Measurements from ENCODE around the gene CDH13. TPM values are rescaled to one million over a fixed set of nuclear protein-coding genes. Genes with fewer than 3 reads are reported as not detected.

The CDH13 gene
- total RNA-seq, 1 experiment from 2014 or later = 49.3 TPM

DNA sequence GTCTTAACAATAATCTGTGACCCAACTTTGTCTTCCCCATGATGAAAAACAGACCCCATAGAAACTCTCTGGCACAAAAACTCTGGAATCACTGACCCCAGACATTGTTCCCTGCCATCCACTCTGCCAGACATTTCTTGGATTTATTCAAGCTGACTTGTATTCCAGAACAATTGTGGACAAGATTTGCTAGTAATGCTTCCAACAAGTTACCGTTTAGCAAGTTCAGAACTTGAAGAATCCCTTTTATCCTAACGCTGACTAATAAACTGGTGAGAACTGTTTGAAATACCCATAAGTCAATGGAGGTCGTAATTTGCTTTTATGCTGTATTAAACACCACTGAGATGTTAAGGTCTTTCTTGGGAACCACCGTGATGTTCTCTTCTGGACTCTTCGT is 1191.5 kb downstream of the CDH13 start:
- Mint-ChIP-seq H3K27me3 (ENCODE audit: insufficient read depth, unreplicated experiment) (no peaks in the 10 kb centered on the region), H3K4me1 (ENCODE audit: insufficient read depth, unreplicated experiment) (no peaks in the 10 kb centered on the region), H3K4me3 (ENCODE audit: unreplicated experiment) (no peak overlapping the region), H3K36me3 (ENCODE audit: insufficient read depth, unreplicated experiment) (peaks cover 14% of the 10 kb centered on the region), H3K27ac (ENCODE audit: low read depth, unreplicated experiment) (no peak overlapping the region), H3K9me3 (ENCODE audit: unreplicated experiment) (no peaks in the 10 kb centered on the region)
- ChIA-PET CTCF (no interaction called here), POLR2A (no interaction called here)
- intact Hi-C loops (cut with micrococcal nuclease) = no loop called here
- no peak for DNase-seq (ENCODE audit: unreplicated experiment)
- TF ChIP-seq, protein P1, sequence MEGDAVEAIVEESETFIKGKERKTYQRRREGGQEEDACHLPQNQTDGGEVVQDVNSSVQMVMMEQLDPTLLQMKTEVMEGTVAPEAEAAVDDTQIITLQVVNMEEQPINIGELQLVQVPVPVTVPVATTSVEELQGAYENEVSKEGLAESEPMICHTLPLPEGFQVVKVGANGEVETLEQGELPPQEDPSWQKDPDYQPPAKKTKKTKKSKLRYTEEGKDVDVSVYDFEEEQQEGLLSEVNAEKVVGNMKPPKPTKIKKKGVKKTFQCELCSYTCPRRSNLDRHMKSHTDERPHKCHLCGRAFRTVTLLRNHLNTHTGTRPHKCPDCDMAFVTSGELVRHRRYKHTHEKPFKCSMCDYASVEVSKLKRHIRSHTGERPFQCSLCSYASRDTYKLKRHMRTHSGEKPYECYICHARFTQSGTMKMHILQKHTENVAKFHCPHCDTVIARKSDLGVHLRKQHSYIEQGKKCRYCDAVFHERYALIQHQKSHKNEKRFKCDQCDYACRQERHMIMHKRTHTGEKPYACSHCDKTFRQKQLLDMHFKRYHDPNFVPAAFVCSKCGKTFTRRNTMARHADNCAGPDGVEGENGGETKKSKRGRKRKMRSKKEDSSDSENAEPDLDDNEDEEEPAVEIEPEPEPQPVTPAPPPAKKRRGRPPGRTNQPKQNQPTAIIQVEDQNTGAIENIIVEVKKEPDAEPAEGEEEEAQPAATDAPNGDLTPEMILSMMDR (IDR thresholded peaks at IDR 0.05; ENCODE audit: unreplicated experiment) = no peak
- BruUV-seq (replicated peaks) = no TSS peak

- no peak overlapping the region for H3K27ac Mint-ChIP-seq (ENCODE audit: low read depth, unreplicated experiment)
- peaks cover 6% of the 10 kb centered on the region for H3K36me3 Mint-ChIP-seq (ENCODE audit: insufficient read depth, unreplicated experiment)
- CTCF ChIA-PET = no interaction called here
- TF ChIP-seq, protein P1 (IDR thresholded peaks at IDR 0.05; ENCODE audit: unreplicated experiment) = no peak
- no peak for DNase-seq (ENCODE audit: unreplicated experiment)
- no TSS peak for BruUV-seq (replicated peaks)
- no peaks in the 10 kb centered on the region for H3K27me3 Mint-ChIP-seq (ENCODE audit: insufficient read depth, unreplicated experiment)
- no peak overlapping the region for H3K4me3 Mint-ChIP-seq (ENCODE audit: unreplicated experiment)
- POLR2A ChIA-PET = interaction anchor here (0.7 kb wide), 1 partner anchor 28 kb away, joined by 3 read pairs; no protein-coding TSS in a partner anchor
- H3K4me1 Mint-ChIP-seq (ENCODE audit: insufficient read depth, unreplicated experiment) = no peaks in the 10 kb centered on the region
- no peaks in the 10 kb centered on the region for H3K9me3 Mint-ChIP-seq (ENCODE audit: unreplicated experiment)
- intact Hi-C loops (cut with micrococcal nuclease) = no loop called here
These were observed 1192.6 kb downstream of the CDH13 start for GRCh38 chr16:83819361-83819760.

DNA sequence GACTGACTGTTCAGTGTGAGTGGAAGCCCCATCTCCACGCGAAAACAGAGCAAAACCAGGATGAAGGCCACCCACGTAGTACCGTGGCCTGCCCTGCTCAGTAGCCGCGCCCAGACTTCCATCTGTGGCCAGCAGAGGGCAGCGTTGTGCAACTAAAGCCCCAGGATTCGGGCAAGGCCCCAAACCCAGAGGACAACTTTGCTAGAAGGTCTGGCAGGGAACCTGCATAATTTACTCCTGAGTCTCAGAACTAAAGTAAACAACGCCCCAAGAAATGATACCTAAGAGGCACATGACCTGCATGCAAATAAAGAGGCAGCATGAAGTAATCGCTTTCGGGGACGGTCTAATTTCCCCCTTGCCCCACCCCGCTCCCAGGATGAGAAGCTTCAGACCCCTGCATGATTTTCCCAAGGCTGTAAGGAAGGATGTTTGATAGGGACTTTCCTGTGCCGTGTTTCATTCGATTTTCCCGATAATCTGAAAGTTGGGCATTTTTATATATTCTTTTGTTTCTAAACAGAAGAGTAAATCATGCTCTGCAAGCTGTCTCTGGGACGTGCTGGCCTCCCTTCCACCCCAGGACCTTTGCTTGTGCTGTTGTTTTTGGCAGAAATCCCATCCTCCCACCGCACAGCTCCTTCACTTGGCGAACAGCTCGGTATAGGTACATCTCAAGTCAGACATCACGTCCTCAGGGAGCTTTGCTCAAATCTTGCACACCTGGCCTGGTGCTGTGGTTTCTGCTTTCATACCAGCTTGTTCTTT is 1199.6 kb downstream of the CDH13 start:
- POLR2A ChIA-PET = interaction anchor here (1.0 to 2.0 kb wide), 6 partner anchors 10 to 128 kb away, joined by 3 to 8 read pairs (median 3); partner anchors contain the start of gene MLYCD
- CTCF ChIA-PET = interaction anchor here (0.6 to 2.7 kb wide), 37 partner anchors 9 to 273 kb away, joined by 3 to 14 read pairs (median 4); partner anchors contain the start of gene OSGIN1
- H3K27ac Mint-ChIP-seq (ENCODE audit: low read depth, unreplicated experiment) = no peak overlapping the region
- BruUV-seq (replicated peaks) = no TSS peak
- H3K4me1 Mint-ChIP-seq (ENCODE audit: insufficient read depth, unreplicated experiment) = peaks cover 8% of the 10 kb centered on the region
- peak; percentile 84 for DNase-seq (ENCODE audit: unreplicated experiment)
- no peaks in the 10 kb centered on the region for H3K27me3 Mint-ChIP-seq (ENCODE audit: insufficient read depth, unreplicated experiment)
- no peaks in the 10 kb centered on the region for H3K36me3 Mint-ChIP-seq (ENCODE audit: insufficient read depth, unreplicated experiment)
- TF ChIP-seq, protein P1 (IDR thresholded peaks at IDR 0.05; ENCODE audit: unreplicated experiment) = peak; percentile 87
- no peaks in the 10 kb centered on the region for H3K9me3 Mint-ChIP-seq (ENCODE audit: unreplicated experiment)
- intact Hi-C loops (cut with micrococcal nuclease) = loop anchor here (1.0 to 10.0 kb wide), 6 partner anchors 53 to 678 kb away; partner anchors contain the start of genes MEAK7 and OSGIN1
- H3K4me3 Mint-ChIP-seq (ENCODE audit: unreplicated experiment) = no peak overlapping the region

DNA sequence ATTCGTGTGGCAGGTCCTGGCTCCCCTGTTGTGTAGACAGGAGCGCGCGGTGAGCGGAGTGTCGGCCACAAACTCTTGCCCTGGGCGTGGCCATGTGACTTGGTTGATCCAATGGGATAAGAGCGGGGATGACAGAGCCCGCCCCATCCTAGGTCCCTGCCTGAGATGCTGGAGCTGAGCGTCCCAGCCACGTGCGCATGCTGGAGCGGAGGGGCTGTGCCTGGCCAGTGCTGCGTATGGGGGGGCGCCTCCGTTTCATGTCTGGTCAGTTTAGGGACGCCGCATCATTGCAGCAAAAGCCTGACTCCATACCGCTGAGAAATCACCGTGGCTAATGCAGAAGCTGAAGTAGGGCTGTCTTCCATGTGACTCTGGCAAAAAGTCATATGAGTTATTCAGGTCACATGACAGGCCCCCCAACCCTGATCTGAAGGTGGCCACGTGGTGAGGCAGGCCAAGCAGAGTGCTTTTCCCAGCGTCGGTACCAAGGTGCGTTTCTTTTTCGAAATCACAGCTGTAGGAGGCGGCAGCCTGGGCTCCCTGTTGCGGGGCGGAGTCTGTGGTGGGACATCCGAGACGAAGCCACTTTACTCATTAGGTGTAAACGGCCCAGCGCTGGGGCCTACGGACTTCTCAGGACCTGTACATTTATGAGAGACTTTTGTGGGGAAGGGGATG is 1203.5 kb downstream of the CDH13 start:
- TF ChIP-seq, protein P1 (IDR thresholded peaks at IDR 0.05; ENCODE audit: unreplicated experiment) = no peak
- Mint-ChIP-seq H3K36me3 (ENCODE audit: insufficient read depth, unreplicated experiment) (no peaks in the 10 kb centered on the region), H3K27me3 (ENCODE audit: insufficient read depth, unreplicated experiment) (no peaks in the 10 kb centered on the region), H3K4me1 (ENCODE audit: insufficient read depth, unreplicated experiment) (peaks cover 8% of the 10 kb centered on the region), H3K27ac (ENCODE audit: low read depth, unreplicated experiment) (no peak overlapping the region), H3K9me3 (ENCODE audit: unreplicated experiment) (no peaks in the 10 kb centered on the region), H3K4me3 (ENCODE audit: unreplicated experiment) (no peak overlapping the region)
- CTCF ChIA-PET = no interaction called here
- POLR2A ChIA-PET = no interaction called here
- DNase-seq (ENCODE audit: unreplicated experiment) = no peak
- intact Hi-C loops (cut with micrococcal nuclease) = no loop called here
- no TSS peak for BruUV-seq (replicated peaks)

Data from MCF 10A (cell line).